Measurements from ENCODE around the gene ACTR3.

DNA sequence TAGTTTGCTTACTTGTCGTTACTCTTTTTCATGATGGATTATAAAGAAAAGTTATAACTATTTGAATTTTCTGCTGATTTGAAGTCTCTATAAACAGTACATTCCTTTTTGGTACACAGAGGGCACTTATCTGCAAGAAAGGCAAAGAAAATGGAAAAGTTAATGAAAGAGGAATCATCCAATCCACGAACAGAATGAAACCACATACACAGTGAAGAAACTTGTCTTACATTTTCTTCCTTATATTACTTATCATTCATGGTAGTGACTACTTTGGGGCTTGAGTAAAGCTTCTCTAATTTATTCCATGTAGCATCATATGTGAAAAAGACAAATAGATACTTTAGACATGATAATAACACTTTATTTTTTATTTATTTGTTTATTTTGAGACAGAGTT is 14.8 kb upstream of the ACTR3 start:
- no peak for TF ChIP-seq POLR2A (IDR thresholded peaks at IDR 0.05; ENCODE audit: low read depth, low read length)
- no peak for TF ChIP-seq TAF1 (IDR thresholded peaks at IDR 0.05; ENCODE audit: low read depth, low read length)

All from GM12891 (cell line).